HEK293T (cell line): ENCODE results near the gene IL17RD.

Experiments used
- ARNT ChIP-seq: fragments of 450-650 bp; IDR thresholded peaks from 2 replicates; pipeline ENCODE4 v1.6.1; 2017; ENCODE audit warnings: mild to moderate bottlenecking
- BHLHE40 ChIP-seq: fragments of 450-650 bp; IDR thresholded peaks from 2 replicates; pipeline ENCODE4 v1.6.1; 2016; ENCODE audit warnings: mild to moderate bottlenecking, moderate library complexity, borderline replicate concordance
- CTBP1 ChIP-seq: fragments of 450-650 bp; IDR thresholded peaks from 2 replicates; pipeline ENCODE4 v1.6.1; 2016; ENCODE audit warnings: borderline replicate concordance
- ELF4 ChIP-seq: fragments of 450-650 bp; IDR thresholded peaks from 2 replicates; pipeline ENCODE4 v1.6.1; 2017; ENCODE audit warnings: antibody characterized with exemption
- FOXK2 ChIP-seq: fragments of 450-650 bp; IDR thresholded peaks from 2 replicates; pipeline ENCODE4 v1.6.1; 2016; ENCODE audit warnings: mild to moderate bottlenecking
- FOXM1 ChIP-seq: fragments of 450-650 bp; IDR thresholded peaks from 2 replicates; pipeline ENCODE4 v1.6.1; 2017; ENCODE audit warnings: mild to moderate bottlenecking, borderline replicate concordance
- HDGF ChIP-seq: fragments of 450-650 bp; IDR thresholded peaks from 2 replicates; pipeline ENCODE4 v1.6.1; 2017; ENCODE audit warnings: antibody characterized with exemption, borderline replicate concordance
- L3MBTL2 ChIP-seq: fragments of 450-650 bp; conservative IDR thresholded peaks from 2 replicates; pipeline ENCODE4 v1.6.1; 2016; ENCODE audit warnings: mild to moderate bottlenecking
- NFRKB ChIP-seq: fragments of 450-650 bp; IDR thresholded peaks from 2 replicates; pipeline ENCODE4 v1.6.1; 2016; ENCODE audit warnings: mild to moderate bottlenecking, moderate library complexity
- SP1 ChIP-seq: fragments of 450-650 bp; IDR thresholded peaks from 2 replicates; pipeline ENCODE4 v1.6.1; 2017
- SUZ12 ChIP-seq: fragments of 450-650 bp; IDR thresholded peaks from 2 replicates; pipeline ENCODE4 v1.6.1; 2016; ENCODE audit warnings: mild to moderate bottlenecking
- ZNF384 ChIP-seq: fragments of 450-650 bp; IDR thresholded peaks from 2 replicates; pipeline ENCODE4 v1.6.1; 2016
- TF ChIP-seq, protein P1 (sequence below): fragments of 450-650 bp; IDR thresholded peaks from 2 replicates; pipeline ENCODE4 v1.6.1; 2016

DNA sequence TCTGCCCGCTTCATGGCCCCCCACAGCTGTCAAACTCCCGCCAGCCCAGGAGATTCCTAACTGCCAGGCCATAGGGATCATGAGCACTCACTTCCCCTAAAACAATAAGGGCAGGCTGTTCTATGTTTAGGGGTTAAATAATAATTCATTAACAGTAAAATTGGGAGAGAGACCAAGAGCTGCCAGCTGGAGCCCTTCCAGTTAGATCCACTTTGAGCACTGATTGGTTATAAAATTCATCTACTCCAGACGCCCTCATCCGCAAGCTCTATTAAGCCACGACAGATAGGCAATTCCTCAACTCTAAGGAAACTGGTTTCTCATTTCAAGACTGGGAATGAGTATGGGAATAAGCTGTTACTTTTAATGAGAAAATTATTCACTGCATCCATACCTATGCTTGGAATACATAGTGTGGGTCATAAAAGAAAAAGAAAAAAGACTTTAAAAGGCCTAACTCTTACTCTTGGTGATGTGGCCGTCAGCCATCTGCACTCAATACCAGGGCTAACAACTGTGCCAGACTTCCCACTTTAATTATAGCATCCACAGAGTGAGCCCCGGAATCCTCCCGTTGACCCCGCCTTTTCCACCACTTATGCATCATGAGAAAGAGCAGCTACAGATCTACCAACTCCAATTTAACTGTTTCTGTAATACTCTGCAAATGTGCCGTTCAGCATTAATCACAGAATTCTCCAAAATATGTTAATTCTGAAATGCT lies 44.5 kb downstream of the IL17RD start:
- TF ChIP-seq SP1 (no peak), CTBP1 (no peak), SUZ12 (no peak), FOXM1 (no peak), HDGF (no peak), ZNF384 (no peak), ARNT (no peak), BHLHE40 (no peak), NFRKB (no peak), ELF4 (no peak), FOXK2 (no peak), L3MBTL2 (no peak)
- TF ChIP-seq, protein P1, sequence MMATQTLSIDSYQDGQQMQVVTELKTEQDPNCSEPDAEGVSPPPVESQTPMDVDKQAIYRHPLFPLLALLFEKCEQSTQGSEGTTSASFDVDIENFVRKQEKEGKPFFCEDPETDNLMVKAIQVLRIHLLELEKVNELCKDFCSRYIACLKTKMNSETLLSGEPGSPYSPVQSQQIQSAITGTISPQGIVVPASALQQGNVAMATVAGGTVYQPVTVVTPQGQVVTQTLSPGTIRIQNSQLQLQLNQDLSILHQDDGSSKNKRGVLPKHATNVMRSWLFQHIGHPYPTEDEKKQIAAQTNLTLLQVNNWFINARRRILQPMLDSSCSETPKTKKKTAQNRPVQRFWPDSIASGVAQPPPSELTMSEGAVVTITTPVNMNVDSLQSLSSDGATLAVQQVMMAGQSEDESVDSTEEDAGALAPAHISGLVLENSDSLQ, result no peak
